HepG2 (cell line): ENCODE measurements around the gene PTPN12. TPM values are rescaled to one million over a fixed set of nuclear protein-coding genes. Genes with fewer than 3 reads are reported as not detected.

Source experiments
- FOXK1 ChIP-seq: sonication (generic); formaldehyde crosslinking; IDR thresholded peaks from 2 replicates; pipeline ENCODE4 v1.4.0; 2020; ENCODE audit warnings: low read depth, missing genetic modification reagents, borderline replicate concordance
- HNF4A ChIP-seq: sonication (generic); formaldehyde crosslinking; IDR thresholded peaks from 2 replicates; pipeline ENCODE4 v1.4.0; 2020; ENCODE audit warnings: missing genetic modification reagents
- NFE2L2 ChIP-seq: fragments of 150-350 bp; IDR thresholded peaks from 2 replicates; pipeline ENCODE4 v1.6.1; 2014; ENCODE audit warnings: low read length
- POLR2AphosphoS2 ChIP-seq: IDR thresholded peaks from 2 replicates; pipeline ENCODE4 v1.6.1; 2011; ENCODE audit warnings: low read depth, low read length, improper control_type of control experiment
- ZFAT ChIP-seq: sonication (generic); formaldehyde crosslinking; conservative IDR thresholded peaks from 2 replicates; pipeline ENCODE4 v1.8.1; 2023; ENCODE audit warnings: missing genetic modification reagents, inconsistent platforms
- ZNF326 ChIP-seq: sonication (generic); formaldehyde crosslinking; IDR thresholded peaks from 2 replicates; pipeline ENCODE4 v1.4.0; 2020; ENCODE audit warnings: missing genetic modification reagents, borderline replicate concordance
- ZNF337 ChIP-seq: sonication (generic); formaldehyde crosslinking; IDR thresholded peaks from 2 replicates; pipeline ENCODE4 v1.5.1; 2020; ENCODE audit warnings: missing genetic modification reagents, low read depth, mild to moderate bottlenecking, borderline replicate concordance
- polyA plus RNA-seq, 8 experiments: library from polyadenylated mRNA; depleted of rRNA in 3 of 8; stranded (reverse) in 7 of 8; unstranded in 1 of 8; fragments of >200 nt; fragmentation: Illumina TruSeq in 4 of 8; extraction: Trizol in 4 of 8; gene quantifications; 2 replicates each; pipeline versions ENCODE4 v1.2.1 to v1.2.3, GENCODE V29; 2011 to 2016; ENCODE audit warnings: low read depth in 4 of 8, missing spikeins in 1 of 8, mixed read lengths in 1 of 8; ENCODE audit not compliant: insufficient read depth in 1 of 8
- total RNA-seq, 5 experiments: library from RNA; depleted of rRNA; stranded (reverse); fragments of >200 nt; fragmentation: Illumina TruSeq; extraction: Trizol; gene quantifications; 2 replicates each; pipeline ENCODE4 v1.2.3, GENCODE V29; 2016; ENCODE audit warnings: low read depth in 1 of 5
- TF ChIP-seq, protein P1 (sequence below): sonication (generic); formaldehyde crosslinking; IDR thresholded peaks from 2 replicates; pipeline ENCODE4 v1.4.0; 2020; ENCODE audit warnings: missing genetic modification reagents
- TF ChIP-seq, protein P2 (sequence below): sonication (generic); formaldehyde crosslinking; IDR thresholded peaks from 2 replicates; pipeline ENCODE4 v1.5.0; 2020; ENCODE audit warnings: mild to moderate bottlenecking, missing genetic modification reagents, borderline replicate concordance
- TF ChIP-seq, protein P3 (sequence below): sonication (generic); formaldehyde crosslinking; IDR thresholded peaks from 2 replicates; pipeline ENCODE4 v1.4.0; 2020; ENCODE audit warnings: missing genetic modification reagents
- TF ChIP-seq, protein P4 (sequence below): sonication (generic); formaldehyde crosslinking; IDR thresholded peaks from 2 replicates; pipeline ENCODE4 v1.4.0; 2020; ENCODE audit warnings: missing genetic modification reagents, borderline replicate concordance
- TF ChIP-seq, protein P5 (sequence below): sonication (generic); formaldehyde crosslinking; IDR thresholded peaks from 2 replicates; pipeline ENCODE4 v1.4.0; 2020; ENCODE audit warnings: missing genetic modification reagents, borderline replicate concordance
- TF ChIP-seq, protein P6 (sequence below): sonication (generic); formaldehyde crosslinking; IDR thresholded peaks from 2 replicates; pipeline ENCODE4 v1.5.0; 2020; ENCODE audit warnings: missing genetic modification reagents

PTPN12 gene
- total and polyA plus RNA-seq, 2 of the 13 experiments (the other 11 are each of a cell fraction or from before 2014, with no cell fraction given), result 22.9 to 56.8 TPM

DNA sequence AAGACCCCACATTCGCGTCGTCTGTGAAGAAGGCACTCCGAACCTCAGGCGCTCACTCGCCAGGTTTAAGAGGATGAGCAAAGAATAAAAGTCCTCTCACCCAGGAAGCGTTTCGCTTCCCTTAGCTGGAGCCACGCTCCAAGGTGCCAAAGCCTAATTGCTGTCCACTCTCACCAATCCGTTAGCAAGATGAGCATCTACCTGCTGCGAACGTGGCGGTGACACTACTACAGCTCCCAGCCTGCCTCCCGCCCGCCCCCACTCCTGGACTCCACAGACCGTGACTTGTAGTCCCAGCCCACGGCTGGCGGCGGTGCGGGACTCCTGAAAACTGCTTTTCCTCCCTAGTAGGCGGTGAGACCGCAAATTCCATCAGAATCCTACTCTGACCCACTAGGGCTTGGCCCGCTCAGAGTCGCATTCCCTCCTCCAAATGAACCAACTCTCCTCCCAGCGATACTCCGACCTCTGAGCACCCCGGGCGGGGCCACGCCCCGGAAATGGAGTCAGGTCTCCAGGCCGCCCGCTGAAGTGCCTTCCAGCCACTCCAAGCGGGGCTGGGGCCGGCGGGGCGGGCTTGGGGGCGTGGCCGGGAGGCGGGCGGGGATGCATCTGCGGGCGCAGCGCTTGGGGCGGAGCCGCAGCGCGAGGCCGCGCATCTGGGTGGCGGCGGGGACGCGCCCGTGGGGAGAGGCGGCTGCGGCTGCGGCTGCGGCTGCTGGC lies 521 bp upstream of the PTPN12 start (continued):
- TF ChIP-seq NFE2L2 (no peak), POLR2AphosphoS2 (0 out of 2 replicates have a peak, but pooled peaks have one; percentile 78), ZNF326 (CRISPR knock-in tag) (no peak), FOXK1 (CRISPR knock-in tag) (peak; percentile 48; the same call in 1 of the 2 replicates), ZFAT (no peak), ZNF337 (CRISPR knock-in tag) (no peak), HNF4A (peak; percentile 45)
- TF ChIP-seq, protein P1, sequence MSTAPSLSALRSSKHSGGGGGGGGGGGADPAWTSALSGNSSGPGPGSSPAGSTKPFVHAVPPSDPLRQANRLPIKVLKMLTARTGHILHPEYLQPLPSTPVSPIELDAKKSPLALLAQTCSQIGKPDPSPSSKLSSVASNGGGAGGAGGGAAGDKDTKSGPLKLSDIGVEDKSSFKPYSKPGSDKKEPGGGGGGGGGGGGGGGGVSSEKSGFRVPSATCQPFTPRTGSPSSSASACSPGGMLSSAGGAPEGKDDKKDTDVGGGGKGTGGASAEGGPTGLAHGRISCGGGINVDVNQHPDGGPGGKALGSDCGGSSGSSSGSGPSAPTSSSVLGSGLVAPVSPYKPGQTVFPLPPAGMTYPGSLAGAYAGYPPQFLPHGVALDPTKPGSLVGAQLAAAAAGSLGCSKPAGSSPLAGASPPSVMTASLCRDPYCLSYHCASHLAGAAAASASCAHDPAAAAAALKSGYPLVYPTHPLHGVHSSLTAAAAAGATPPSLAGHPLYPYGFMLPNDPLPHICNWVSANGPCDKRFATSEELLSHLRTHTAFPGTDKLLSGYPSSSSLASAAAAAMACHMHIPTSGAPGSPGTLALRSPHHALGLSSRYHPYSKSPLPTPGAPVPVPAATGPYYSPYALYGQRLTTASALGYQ (CRISPR knock-in tag), result no peak
- TF ChIP-seq, protein P2, sequence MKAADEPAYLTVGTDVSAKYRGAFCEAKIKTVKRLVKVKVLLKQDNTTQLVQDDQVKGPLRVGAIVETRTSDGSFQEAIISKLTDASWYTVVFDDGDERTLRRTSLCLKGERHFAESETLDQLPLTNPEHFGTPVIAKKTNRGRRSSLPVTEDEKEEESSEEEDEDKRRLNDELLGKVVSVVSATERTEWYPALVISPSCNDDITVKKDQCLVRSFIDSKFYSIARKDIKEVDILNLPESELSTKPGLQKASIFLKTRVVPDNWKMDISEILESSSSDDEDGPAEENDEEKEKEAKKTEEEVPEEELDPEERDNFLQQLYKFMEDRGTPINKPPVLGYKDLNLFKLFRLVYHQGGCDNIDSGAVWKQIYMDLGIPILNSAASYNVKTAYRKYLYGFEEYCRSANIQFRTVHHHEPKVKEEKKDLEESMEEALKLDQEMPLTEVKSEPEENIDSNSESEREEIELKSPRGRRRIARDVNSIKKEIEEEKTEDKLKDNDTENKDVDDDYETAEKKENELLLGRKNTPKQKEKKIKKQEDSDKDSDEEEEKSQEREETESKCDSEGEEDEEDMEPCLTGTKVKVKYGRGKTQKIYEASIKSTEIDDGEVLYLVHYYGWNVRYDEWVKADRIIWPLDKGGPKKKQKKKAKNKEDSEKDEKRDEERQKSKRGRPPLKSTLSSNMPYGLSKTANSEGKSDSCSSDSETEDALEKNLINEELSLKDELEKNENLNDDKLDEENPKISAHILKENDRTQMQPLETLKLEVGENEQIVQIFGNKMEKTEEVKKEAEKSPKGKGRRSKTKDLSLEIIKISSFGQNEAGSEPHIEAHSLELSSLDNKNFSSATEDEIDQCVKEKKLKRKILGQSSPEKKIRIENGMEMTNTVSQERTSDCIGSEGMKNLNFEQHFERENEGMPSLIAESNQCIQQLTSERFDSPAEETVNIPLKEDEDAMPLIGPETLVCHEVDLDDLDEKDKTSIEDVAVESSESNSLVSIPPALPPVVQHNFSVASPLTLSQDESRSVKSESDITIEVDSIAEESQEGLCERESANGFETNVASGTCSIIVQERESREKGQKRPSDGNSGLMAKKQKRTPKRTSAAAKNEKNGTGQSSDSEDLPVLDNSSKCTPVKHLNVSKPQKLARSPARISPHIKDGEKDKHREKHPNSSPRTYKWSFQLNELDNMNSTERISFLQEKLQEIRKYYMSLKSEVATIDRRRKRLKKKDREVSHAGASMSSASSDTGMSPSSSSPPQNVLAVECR (CRISPR knock-in tag), result peak; percentile 69; the same call in 1 of the 2 replicates
- TF ChIP-seq, protein P3, sequence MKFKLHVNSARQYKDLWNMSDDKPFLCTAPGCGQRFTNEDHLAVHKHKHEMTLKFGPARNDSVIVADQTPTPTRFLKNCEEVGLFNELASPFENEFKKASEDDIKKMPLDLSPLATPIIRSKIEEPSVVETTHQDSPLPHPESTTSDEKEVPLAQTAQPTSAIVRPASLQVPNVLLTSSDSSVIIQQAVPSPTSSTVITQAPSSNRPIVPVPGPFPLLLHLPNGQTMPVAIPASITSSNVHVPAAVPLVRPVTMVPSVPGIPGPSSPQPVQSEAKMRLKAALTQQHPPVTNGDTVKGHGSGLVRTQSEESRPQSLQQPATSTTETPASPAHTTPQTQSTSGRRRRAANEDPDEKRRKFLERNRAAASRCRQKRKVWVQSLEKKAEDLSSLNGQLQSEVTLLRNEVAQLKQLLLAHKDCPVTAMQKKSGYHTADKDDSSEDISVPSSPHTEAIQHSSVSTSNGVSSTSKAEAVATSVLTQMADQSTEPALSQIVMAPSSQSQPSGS (CRISPR knock-in tag), result peak; percentile 66; the same call in 1 of the 2 replicates
- TF ChIP-seq, protein P4, sequence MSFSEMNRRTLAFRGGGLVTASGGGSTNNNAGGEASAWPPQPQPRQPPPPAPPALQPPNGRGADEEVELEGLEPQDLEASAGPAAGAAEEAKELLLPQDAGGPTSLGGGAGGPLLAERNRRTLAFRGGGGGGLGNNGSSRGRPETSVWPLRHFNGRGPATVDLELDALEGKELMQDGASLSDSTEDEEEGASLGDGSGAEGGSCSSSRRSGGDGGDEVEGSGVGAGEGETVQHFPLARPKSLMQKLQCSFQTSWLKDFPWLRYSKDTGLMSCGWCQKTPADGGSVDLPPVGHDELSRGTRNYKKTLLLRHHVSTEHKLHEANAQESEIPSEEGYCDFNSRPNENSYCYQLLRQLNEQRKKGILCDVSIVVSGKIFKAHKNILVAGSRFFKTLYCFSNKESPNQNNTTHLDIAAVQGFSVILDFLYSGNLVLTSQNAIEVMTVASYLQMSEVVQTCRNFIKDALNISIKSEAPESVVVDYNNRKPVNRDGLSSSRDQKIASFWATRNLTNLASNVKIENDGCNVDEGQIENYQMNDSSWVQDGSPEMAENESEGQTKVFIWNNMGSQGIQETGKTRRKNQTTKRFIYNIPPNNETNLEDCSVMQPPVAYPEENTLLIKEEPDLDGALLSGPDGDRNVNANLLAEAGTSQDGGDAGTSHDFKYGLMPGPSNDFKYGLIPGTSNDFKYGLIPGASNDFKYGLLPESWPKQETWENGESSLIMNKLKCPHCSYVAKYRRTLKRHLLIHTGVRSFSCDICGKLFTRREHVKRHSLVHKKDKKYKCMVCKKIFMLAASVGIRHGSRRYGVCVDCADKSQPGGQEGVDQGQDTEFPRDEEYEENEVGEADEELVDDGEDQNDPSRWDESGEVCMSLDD, result no peak
- TF ChIP-seq, protein P5, sequence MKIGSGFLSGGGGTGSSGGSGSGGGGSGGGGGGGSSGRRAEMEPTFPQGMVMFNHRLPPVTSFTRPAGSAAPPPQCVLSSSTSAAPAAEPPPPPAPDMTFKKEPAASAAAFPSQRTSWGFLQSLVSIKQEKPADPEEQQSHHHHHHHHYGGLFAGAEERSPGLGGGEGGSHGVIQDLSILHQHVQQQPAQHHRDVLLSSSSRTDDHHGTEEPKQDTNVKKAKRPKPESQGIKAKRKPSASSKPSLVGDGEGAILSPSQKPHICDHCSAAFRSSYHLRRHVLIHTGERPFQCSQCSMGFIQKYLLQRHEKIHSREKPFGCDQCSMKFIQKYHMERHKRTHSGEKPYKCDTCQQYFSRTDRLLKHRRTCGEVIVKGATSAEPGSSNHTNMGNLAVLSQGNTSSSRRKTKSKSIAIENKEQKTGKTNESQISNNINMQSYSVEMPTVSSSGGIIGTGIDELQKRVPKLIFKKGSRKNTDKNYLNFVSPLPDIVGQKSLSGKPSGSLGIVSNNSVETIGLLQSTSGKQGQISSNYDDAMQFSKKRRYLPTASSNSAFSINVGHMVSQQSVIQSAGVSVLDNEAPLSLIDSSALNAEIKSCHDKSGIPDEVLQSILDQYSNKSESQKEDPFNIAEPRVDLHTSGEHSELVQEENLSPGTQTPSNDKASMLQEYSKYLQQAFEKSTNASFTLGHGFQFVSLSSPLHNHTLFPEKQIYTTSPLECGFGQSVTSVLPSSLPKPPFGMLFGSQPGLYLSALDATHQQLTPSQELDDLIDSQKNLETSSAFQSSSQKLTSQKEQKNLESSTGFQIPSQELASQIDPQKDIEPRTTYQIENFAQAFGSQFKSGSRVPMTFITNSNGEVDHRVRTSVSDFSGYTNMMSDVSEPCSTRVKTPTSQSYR (CRISPR knock-in tag), result peak; percentile 5; the same call in 1 of the 2 replicates
- TF ChIP-seq, protein P6, sequence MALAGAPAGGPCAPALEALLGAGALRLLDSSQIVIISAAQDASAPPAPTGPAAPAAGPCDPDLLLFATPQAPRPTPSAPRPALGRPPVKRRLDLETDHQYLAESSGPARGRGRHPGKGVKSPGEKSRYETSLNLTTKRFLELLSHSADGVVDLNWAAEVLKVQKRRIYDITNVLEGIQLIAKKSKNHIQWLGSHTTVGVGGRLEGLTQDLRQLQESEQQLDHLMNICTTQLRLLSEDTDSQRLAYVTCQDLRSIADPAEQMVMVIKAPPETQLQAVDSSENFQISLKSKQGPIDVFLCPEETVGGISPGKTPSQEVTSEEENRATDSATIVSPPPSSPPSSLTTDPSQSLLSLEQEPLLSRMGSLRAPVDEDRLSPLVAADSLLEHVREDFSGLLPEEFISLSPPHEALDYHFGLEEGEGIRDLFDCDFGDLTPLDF (CRISPR knock-in tag), result no peak
